ENCODE measurements around the gene FBLIM1. TPM values are rescaled to one million over a fixed set of nuclear protein-coding genes. Genes with fewer than 3 reads are reported as not detected.

The FBLIM1 gene
- total RNA-seq, 3 donors from 2014 or later, result 154 to 268 (median 260) TPM

DNA sequence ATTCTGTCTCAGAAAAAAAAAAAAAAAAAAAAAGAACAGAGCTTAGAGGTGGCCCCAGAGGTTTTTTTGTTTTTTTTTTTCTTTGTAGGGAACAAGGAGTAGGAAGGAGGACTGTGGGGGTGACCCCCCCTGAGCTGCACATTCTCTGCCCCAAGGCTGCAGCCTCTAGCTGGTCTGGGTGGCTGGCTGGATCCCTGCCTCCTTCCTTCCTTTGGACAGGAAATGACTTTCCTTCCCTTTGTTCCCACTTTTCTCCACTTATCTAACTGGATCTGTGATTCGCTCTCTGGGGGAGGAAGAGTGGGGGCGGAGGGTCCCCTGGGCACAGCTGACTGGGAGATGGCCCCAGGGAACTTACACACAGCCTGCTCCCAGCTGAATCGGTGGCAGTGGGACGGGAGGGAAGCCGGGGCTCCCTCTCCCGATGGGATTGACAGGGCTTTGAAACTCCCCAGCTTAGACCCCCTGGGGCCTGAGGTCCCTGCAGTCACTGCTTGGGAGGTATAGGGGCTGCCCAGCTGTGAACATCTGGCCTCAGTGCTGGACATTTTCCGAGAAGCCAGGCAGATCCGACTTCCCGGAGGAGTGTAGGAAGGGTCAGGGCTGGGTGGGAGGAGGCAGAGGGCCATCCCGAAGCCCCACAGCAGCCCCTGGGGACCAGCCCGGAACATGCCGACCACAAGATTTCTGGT is 2.1 kb downstream of the FBLIM1 start:
- no peak for ATAC-seq
- no peak overlapping the region for H3K4me3 ChIP-seq

DNA sequence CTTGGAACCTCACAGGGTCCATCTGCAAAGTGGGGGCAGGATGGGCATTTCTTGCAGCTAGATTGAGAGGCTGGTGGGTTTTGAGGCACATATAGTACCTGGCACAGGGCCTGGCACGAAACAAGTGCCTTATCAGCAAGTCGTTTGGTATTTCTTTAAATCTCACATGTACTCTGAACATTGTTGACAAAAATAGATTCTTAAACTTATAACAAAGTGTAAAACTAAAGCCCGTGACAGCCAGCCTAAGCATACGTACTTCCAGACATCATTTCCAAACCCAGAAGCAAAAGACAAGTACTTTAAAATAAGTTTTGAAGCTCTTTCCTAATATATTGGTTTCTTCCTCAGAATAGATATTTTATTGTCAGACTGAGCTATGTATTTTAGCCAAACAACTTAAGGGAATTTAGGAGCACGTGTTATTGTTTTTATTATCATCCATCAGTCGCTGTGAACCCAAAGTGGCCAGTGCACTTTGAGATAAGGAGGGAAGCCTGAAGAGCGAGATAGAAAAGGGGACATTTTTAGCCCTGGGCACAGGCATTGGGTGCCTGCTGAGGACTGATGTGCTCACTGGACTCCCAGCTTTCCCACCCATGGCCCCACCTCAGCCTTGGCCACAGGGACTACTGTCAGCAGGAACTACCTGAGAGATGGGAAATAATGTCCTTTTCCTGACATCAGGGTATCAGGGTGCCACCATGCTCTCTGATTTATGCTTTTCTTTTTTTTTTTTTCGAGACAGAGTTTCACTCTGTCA is 3.0 kb downstream of the FBLIM1 start:
- Histone ChIP-seq H3K4me1 (ENCODE audit: low read depth) (peaks cover 46% of the 10 kb centered on the region), H3K36me3 (ENCODE audit: low read depth) (peaks cover 15% of the 10 kb centered on the region), H3K4me3 (no peak overlapping the region), H3K9me3 (no peaks in the 10 kb centered on the region)
- intact Hi-C loops (cut with DNase I, micrococcal nuclease), result no loop called here
- DNase-seq, result no peak
- ATAC-seq, result no peak
- TF ChIP-seq, protein P1, sequence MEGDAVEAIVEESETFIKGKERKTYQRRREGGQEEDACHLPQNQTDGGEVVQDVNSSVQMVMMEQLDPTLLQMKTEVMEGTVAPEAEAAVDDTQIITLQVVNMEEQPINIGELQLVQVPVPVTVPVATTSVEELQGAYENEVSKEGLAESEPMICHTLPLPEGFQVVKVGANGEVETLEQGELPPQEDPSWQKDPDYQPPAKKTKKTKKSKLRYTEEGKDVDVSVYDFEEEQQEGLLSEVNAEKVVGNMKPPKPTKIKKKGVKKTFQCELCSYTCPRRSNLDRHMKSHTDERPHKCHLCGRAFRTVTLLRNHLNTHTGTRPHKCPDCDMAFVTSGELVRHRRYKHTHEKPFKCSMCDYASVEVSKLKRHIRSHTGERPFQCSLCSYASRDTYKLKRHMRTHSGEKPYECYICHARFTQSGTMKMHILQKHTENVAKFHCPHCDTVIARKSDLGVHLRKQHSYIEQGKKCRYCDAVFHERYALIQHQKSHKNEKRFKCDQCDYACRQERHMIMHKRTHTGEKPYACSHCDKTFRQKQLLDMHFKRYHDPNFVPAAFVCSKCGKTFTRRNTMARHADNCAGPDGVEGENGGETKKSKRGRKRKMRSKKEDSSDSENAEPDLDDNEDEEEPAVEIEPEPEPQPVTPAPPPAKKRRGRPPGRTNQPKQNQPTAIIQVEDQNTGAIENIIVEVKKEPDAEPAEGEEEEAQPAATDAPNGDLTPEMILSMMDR (IDR thresholded peaks at IDR 0.05), result no peak

More for the DNA sequence above, 2.1 kb downstream of the FBLIM1 start:
- peak in 2 of 3 donors; percentile 58 to 62 for DNase-seq
- peaks cover 48% of the 10 kb centered on the region for H3K4me1 ChIP-seq (ENCODE audit: low read depth)
- H3K36me3 ChIP-seq (ENCODE audit: low read depth), result peaks cover 12% of the 10 kb centered on the region
- H3K9me3 ChIP-seq, result no peaks in the 10 kb centered on the region
- intact Hi-C loops (cut with DNase I, micrococcal nuclease), result no loop called here
- TF ChIP-seq, protein P1 (IDR thresholded peaks at IDR 0.05), result no peak

DNA sequence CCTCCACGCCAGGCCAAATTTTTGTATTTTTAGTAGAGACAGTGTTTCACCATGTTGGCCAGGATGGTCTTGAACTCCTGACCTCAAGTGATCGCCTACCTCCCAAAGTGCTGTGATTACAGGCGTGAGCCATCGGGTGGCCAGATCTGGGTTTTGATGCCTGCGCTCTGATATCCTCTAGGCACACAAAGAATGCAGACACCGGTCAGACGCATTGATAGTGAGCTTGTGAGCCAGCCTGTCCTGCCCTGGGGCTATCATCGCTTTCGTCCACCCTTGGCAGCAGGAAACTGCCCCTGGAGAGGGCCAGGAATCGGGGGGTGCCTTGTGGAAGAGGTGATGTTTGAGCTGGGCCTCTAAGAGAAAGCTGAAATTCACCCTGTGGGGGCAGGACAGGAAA is 4.0 kb downstream of the FBLIM1 start:
- no peaks in the 10 kb centered on the region for H3K9me3 ChIP-seq
- H3K36me3 ChIP-seq (ENCODE audit: low read depth), result peaks cover 15% of the 10 kb centered on the region
- H3K4me3 ChIP-seq, result no peak overlapping the region
- no peak for ATAC-seq
- TF ChIP-seq, protein P1 (IDR thresholded peaks at IDR 0.05), result no peak
- H3K4me1 ChIP-seq (ENCODE audit: low read depth), result peaks cover 46% of the 10 kb centered on the region
- intact Hi-C loops (cut with DNase I, micrococcal nuclease), result no loop called here
- no peak for DNase-seq

DNA sequence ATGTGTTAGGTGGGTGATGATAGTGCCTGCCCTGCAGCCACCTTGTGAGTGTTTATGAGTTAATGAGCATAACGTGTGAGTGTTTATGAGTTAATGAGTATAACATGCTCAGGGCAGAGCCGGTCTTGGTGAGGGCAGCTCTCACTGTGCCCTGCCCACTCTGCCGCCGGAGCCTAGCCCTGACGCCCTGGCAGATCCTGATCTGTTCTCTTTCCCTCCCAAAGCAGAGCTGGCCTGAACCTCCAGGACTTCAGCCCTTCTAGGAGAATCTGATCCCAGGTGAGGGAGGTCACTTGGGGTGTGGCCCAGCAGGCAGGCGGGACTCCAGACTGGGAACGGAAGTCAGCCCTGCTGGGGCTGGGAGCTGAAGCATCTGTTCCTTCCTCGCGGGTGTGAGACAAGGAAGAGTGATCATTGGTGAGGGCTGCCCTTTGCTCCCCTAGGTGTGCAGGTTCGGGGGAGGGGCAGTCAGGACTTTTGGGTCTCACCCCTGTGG is 5.7 kb downstream of the FBLIM1 start:
- TF ChIP-seq, protein P1 (IDR thresholded peaks at IDR 0.05), result no peak
- H3K9me3 ChIP-seq, result no peaks in the 10 kb centered on the region
- no peak overlapping the region for H3K4me3 ChIP-seq
- peak; percentile 85 to 90 (median 87) for DNase-seq
- intact Hi-C loops (cut with DNase I, micrococcal nuclease), result no loop called here
- H3K36me3 ChIP-seq (ENCODE audit: low read depth), result peaks cover 15% of the 10 kb centered on the region
- peaks cover 43% of the 10 kb centered on the region for H3K4me1 ChIP-seq (ENCODE audit: low read depth)
- peak; percentile 92 for ATAC-seq

DNA sequence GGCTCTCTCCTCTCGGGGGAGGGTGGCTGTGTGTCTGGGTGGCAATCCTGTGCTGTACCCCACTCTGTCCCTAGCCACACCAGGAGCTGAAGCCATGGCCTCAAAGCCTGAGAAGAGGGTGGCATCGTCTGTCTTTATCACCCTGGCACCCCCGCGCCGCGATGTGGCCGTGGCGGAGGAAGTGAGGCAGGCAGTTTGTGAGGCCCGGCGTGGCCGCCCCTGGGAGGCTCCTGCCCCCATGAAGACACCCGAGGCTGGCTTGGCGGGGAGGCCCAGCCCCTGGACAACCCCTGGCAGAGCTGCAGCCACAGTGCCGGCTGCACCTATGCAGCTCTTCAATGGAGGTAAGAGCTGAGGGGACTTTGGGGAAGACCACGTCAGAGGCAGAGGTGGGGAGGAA is 6.3 kb downstream of the FBLIM1 start:
- TF ChIP-seq, protein P1 (IDR thresholded peaks at IDR 0.05), result no peak
- peaks cover 41% of the 10 kb centered on the region for H3K4me1 ChIP-seq (ENCODE audit: low read depth)
- ATAC-seq (no peak), DNase-seq (no peak)
- H3K36me3 ChIP-seq (ENCODE audit: low read depth), result peaks cover 15% of the 10 kb centered on the region
- intact Hi-C loops (cut with DNase I, micrococcal nuclease), result no loop called here
- no peaks in the 10 kb centered on the region for H3K9me3 ChIP-seq
- no peak overlapping the region for H3K4me3 ChIP-seq
